Brain pericyte (primary cell): Measurements from ENCODE around the gene CLEC16A.

Experiments used
- DNase-seq: peaks from one replicate; pipeline ENCODE4 v3.0.0-alpha.2; 2012; ENCODE audit warnings: low read depth, low spot score

CLEC16A gene

DNA sequence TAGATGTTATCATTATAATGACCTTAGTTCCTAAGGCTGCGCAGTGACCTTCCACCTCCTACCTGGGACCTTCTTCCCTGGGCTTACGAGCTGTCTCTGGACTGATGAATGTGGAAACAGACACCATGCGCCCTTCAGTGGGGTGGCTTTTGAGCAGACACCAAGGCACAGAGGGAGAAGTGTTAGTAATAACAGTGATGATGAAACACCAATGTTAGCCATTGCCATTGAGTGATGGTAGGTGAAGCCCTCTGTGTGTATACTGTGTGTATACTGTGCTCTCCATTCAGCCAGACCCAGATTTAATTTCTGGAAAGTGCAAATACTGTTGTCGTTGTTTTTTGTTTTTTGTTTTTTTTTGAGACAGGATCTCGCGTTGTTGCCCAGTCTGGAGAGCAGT, 44.5 kb downstream of the CLEC16A start:
- DNase-seq, result no peak

DNA sequence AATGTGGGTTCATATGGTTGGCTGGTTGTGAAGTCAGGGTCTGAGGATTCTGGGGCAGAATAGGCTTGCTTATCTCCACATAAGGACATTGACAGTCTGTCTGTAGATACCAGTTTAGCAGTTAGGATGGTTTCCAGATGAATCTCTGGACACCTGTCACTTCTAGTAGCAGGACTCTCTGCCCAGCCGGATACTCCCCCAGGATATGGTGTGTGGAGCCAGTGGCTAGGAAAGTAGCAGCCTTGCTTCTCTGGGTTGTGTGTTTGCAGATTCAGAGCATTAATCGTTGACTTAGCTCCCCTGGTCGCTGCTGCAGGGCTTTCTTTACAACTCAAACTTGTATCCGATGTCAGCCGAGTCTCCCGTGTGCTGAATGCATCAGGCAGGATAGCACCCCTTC, 45.2 kb downstream of the CLEC16A start:
- no peak for DNase-seq

DNA sequence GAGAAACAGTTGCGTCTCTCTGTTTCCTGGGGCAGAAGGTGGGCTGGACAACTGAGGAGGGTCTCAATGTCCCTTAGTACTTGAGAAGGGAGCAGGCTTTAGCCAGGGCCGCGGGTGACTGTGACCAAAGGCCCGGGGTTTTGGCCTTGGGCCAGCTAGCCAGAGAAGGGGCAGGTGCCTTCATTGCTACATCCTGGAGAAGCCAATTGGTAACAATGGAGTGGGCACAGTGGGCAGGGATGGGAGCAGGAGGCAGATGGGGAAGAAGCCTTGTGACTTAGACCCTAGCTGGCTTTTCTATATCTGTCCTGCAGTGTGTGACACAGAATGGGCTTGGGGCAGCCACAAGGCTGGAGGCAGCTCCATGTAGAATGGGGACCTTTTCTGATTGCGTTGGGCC, 46.0 kb downstream of the CLEC16A start:
- DNase-seq, result no peak

DNA sequence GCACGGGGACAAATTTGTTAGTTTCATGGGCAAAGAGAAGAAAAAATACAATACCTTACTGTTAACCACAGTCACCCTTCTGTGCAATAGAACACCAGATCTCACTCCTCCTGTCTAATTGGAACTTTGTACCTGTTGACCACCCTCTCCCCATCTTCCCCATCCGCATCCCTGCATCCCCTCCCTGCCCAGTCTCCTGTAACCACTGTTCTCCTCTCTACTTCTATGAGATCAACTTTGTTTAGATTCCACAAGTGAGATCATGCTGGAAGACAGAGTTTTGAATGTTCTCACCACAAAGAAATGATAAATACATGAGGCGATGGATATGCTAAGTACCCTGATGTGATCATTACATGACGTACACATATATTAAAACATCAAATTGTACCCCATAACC, 47.7 kb downstream of the CLEC16A start:
- DNase-seq, result peak; percentile 8

DNA sequence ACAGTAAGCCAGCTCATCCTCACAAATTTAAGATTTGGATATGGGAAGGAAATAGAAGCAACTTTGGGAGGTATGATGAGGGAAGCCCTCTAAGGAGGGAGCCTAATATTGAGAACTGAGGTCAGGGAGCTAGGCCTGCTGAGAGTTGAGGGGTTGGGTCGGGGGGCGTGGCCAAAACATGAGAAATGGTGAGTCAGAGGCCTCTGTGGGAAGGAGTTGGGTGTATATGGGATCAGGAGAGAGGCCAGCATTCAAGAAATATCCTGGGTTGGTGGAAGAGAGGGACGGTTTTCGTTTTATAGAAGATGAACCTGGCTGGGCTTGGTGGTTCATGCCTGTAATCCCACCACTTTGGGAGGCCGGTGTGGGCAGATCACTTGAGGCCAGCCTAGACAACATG, 48.4 kb downstream of the CLEC16A start:
- DNase-seq, result peak; percentile 13

DNA sequence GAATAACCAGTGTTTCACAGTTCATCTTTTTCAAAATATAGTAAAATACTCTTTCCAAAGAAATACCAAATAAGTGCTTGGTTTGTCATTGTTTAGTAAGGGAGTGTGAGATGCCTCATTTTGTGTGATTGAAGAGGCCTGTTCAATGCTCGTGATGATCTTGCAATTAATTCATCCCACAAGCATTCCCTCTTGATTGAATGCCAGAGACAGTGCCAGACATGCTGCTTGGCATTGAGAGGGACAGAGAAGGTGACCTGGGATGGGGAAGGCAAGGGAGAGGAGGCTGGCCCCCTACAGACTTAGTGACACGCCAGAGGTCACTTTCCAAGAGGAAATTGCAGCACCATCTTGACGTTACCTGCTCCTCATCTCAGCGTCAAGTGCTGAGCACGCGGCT, 49.3 kb downstream of the CLEC16A start:
- no peak for DNase-seq

DNA sequence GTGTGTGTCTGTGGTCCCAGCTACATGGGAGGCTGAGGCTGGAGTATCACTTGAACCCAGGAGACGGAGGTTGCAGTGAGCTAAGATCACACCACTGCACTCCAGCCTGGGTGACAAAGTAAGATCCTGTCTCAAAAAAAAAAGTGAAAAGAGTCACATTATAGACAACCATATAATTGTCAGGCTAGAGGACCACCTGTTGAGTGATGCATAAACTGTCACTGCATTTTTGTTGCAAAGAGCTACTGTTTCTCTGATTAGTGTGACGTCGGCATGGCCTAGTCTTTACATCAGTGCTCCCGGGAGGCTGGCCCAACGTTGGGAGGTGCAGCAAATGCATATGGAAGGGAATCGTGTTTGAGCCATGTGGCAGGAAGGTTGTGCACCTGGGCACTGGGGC, 50.2 kb downstream of the CLEC16A start:
- DNase-seq, result no peak

DNA sequence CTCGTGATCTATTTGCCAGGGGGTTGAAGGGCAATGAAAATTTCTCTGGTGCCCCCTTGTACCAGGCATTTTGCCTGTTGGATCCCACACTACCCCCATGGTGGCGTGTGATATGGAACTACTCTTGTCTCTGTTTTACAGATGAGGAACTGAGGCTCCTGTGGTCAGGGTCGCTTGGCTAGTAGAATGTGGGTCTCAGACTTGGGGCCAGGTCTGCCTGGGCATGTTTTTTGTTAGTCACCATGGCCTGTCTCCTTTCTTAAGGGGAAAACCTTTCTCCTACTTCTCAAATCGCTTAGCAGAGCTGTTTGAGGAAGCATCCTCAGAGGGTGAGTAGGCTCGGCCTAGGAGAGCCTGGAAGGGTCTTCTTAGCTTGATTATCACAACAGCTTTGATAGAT, 51.2 kb downstream of the CLEC16A start:
- DNase-seq, result no peak

DNA sequence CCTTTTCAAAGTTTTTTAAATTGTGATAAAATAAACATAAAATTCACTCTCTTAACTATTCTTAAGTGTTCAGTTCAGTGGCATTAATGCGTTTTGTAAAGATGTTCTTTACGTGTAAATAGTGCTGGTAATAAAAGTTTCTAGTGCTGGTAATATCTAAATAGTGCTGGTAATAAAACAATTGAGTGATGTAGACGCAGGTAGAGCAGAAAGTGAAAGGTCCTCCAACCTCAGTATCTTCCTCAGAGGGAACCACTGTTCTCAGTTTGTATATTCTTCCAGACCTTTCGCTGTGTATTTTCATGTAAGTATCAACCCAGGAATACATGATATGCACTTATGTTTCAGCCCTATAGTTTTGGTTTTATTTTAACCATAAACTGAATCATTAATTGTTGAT, 53.1 kb downstream of the CLEC16A start:
- DNase-seq, result no peak

DNA sequence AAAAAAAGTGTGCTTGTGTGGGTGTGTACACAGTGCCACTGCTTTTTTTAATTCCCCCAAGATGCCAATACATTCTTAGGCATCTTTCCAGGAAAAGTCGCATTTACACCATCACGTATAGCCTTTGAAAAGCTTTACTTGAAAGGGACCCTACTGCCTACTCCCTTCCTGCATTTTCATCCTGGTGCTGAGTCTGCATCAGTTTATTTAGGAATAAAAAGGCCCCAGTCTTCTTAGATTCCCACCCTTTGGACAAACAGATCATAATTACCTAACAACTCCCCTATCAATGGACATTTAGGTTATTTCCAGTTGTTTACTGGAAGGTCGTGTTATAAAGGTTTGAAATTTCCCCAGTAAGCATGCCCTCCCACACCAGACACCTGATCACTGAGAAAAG, 54.9 kb downstream of the CLEC16A start:
- no peak for DNase-seq

DNA sequence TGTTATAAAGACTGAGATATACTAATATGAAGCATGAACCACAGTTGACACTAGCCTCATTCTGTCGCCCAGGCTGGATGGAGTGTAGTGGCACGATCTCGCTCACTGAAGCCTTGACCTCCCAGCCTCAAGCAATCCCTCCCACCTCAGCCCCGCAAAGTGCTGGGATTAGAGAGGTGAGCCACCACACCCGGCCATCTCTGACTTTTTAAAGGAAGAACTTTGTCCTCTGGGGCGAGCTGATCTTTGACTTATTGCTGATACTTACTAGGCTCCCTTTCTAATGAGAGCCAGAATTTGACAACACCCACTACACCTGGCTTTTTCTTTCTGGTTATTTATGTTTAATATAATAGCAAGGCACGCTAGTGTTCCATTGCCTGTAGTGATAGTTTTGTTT, 57.2 kb downstream of the CLEC16A start:
- DNase-seq, result no peak

DNA sequence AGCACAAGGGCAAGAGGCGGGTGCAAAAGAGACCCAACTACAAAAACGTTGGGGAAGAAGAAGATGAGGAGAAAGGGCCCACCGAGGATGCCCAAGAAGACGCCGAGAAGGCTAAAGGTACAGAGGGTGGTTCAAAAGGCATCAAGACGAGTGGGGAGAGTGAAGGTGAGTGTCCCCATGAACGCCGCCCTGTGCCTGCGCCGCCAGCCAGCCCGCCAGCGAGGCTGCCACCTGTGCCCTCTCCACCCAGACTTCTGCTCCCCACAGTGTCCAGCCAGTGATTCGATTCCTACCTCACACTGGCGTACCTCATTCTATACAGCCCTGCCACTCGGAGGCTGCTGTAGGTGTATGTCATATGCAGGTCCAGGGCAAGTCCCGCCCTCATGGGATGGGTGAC, 58.8 kb downstream of the CLEC16A start:
- no peak for DNase-seq

DNA sequence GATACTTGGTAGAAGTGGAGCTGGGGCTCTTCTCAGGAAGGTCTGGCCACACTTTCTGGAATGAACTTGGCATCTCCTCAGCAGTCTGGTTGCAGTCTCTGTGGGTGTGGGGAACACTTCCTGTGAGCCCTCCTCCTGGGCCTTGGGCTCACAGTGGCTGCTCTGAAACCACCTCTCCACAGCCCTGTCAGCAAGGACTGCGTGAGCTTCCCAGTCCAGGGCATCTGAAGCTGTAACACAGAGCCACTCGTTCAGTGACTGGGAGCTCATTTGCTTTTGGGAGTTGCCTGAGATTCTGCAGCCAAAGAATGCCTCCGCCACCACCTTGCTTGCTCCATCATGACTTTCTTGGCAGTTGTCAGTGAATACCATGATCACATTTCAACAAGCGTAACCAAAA, 60.0 kb downstream of the CLEC16A start:
- no peak for DNase-seq

DNA sequence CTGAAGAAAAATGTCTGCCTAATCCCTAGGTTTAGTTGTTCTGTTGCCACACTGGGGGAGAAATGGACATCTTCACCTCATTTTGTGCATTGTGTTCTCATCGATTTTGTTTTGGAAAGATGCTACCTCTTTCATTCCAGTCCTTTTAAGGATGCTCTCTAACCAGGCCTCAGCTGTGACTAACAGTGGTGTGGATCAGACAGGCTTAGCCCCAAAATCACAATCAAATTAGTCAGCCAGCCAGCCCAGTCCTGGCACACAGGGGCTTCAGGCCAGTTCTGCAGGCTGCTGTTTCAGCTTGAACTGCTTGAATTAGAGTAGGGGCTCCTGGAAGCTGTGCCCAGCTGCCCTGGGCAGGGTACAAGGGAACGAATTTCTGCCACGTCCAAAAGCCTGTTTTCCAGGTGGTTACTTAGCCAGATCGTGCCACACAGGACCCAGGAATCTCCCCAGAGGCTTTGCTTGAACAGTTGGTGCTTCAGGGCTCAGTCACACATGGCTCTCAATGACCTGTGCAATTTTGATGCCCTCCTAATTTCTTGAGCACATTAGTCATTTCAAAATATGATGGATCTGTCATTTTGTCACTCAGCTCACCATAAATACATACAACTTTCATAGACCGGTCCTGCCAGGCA, 60.7 kb downstream of the CLEC16A start:
- no peak for DNase-seq

DNA sequence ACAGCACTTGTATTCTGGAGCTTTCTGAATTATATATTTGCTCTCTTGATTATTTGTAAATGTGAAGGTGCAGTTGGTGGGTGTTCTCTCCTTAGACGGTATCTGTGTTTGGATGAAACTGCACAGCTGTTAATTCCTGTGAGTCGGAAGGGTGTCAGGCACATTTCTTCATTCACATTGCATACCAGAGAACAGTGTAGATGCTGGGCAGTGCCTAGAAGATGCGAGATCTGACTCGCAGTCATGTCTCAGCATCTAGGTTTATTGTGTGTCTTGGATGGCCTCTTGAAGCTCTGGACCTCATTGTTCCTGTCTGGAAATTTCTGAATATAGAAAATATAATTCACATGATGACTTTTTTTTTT, 61.2 kb downstream of the CLEC16A start:
- no peak for DNase-seq

DNA sequence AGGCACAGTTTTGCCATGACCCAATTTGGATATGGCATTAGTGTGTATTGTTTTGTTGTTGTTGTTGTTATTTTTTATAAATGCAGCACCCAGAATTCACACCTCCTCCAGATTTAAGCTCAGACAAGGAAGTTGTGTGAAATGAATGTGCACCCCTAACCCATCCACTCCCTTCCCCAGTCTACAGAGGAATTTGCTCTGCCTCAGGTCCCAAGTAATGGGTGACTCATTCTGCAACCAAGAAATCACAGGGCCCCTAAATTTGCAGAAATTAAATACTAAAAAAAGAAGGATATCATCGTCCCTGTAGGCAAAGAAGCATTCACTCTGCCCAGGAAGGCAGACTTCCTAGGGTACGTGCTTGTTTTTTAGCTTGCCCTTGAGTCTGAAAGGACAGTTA, 62.3 kb downstream of the CLEC16A start:
- no peak for DNase-seq

DNA sequence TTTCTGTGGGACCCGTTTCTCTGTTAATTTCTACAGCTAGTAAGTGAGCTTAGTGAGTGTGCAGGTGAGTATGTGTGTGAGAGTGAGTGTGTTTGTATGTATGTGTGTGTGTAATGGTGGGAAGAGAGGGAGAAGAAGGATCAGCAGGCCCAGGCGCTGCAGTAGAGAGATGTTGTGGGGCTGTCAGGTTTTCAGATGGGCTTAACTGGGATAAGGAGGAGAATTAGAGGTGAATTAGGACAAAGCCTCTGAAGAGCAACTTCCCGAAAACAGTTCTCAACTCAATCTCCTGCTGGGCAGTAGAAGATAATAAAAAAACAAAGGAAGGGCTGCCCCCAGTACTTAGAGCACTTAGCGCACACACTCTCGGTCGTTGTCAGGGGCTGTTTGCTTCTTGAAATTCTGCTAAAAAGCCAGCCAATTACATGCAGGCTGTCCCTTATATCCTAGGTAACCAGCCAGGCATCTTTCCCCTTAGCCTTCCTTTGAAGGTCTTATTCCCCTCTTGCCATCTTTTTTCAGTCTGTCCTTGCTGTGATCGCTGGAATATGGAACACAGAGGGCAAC, 63.4 kb downstream of the CLEC16A start:
- no peak for DNase-seq

DNA sequence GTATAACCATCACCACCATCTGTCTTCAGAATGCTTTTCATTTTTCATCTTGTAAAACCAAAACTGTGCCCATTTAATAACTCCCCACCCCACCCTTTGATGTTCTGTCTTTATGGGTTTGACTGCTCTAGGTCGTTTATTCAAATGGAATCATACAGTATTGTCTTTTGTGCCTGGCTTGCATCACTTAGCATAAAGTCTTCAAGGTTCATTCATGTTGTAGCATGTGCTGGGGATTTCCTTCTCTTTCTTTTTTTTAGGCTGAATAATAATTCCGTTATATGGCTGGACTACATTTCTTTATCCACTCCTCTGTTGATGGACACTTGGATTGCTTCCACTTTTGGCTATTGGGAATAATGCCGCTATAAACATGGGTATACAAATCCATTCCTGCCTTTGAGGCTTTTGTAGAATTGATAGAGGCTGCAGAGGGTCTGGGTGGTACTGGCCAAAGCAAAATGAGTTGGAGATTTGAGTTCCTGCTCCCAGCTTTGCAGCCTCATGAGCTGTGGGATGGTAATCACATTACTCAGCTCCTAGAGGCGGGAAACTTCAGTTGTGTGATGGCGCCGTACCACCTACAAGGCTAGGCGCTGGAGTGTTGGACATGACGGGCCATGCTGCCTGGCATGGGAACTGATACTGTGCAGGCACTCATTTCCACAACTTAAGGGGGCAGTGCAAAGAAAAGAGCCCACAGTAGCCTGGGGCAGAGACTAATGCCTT, 64.8 kb downstream of the CLEC16A start:
- DNase-seq, result no peak

DNA sequence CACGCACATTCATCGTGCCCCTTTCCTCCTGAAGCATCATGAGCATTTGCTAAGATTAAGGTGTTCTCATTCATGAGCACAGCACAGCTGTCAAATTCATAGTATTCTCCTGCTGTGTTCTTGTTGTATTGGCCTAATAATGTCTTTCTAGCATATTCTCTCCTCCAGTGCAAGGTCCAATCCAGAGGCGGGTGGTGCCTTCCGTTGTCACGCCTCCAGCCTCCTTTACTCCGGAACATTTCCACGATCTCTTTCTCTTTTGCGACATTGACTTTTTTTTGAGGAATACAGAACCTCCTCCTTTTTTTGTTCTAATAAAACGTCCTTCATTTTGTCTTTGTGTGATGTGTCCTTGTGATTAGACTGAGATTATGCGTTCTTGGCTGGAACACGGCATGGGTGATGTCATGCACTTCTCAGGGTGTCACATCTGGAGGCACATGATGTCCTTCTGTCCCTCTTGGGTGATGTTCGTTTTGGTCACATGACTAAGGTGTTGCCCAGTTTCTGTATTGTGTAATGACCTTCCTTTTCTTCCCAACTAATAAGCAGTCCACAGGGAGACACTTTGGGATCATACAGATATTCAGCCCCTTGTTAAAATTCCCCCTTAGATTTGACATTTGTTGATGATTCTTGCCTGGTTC, 66.3 kb downstream of the CLEC16A start:
- DNase-seq, result no peak

DNA sequence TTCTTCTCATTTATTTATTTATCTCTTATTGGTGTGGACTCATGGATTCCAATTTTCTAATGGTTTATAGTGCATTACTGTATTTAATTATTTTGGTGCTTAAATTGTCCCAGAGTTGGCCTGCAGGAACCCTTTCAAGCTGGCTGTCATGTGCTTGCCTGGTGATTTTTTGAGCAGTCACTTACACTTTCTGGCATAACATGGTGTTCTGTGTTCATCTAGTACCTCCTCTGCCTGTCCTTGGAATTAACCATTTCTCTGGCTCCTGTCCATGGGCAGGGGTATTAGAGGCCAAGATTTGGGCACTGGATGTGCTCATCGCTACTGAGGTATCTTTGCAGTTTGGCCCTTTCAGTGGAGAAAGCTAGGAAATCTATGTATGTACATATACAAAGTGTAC, 67.0 kb downstream of the CLEC16A start:
- no peak for DNase-seq

DNA sequence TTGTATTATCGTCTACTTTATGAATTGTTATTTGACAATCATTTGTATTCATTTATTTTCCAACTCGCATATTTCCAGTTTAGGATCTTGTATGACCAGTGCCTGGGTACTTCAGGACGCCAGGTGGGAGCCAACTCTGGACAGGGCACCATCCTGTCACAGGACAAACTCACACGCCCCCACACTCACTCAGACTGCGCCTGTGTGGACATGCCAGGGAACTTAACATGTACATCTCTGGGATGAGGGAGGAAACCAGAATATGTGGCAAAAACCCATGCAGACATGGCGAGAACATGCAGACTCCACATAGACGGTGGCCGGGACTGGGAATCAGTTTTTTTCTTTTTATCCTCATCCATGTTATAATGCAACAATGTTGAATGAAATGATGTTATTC, 68.5 kb downstream of the CLEC16A start:
- no peak for DNase-seq

DNA sequence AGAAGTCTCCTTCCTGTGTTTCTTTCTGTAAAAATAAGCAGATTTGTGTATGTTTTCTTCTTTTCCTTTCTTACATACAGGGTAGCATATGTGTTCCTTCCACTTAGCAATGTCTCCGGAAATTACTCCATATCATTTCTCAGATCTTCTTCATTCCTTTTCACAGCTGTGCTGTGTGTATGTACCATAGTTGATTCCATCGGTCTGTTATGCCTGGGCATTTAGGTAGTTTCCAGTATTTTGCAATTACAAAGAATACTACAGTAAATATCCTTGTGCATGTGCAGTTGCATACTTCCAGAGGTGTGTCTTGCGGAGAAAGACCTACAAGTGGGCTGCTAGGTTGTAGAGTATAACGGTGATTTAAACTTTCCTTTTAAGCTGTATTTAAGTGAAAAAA, 69.8 kb downstream of the CLEC16A start:
- no peak for DNase-seq

DNA sequence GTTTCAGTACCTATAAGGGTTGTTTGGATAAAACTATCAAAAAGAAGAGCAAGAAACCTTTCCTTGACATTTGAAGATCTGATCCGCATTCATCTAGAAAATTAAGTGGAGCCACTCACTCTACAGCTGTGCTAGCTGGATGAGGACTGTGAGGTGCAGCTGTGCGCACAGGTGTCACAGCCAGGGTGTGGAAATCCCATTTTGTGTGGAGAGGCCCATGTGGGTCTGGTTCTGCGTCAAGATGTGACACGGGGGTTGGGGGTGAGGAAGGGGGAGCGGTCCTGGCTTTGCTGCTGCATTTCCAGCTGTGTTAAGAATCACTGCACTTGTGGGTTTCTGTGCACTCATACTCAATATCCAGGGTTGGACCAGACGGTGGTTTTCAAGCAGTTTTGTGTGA, 70.7 kb downstream of the CLEC16A start:
- DNase-seq, result no peak
